ENCODE results near the gene DOK4. TPM values are rescaled to one million over a fixed set of nuclear protein-coding genes. Genes with fewer than 3 reads are reported as not detected.
A peak's percentile ranks its signal among the peaks of the same experiment; 100 is the strongest.

The DOK4 gene
- total RNA-seq, 1 experiment from 2014 or later: 13.1 TPM

DNA sequence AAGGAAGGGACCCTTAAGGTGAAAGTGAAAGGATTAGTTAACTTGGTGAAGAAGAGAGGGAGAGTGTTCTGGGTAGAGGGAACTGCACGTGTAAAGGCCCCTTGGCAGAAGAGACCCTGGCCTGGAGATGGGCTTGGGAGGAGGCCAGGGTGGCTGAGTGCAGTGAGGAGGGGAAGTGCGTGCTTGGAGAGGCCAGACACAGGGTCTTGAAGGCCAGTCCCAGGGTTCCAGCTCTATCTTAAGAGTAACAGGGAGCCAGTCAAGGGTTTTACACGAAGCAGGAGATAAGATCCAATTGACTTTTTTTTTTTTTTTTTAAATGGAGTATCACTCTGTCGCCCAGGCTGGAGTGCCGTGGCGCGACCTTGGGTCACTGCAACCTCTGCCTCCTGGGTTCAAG lies 15.2 kb upstream of the DOK4 start:
- H3K36me3 Mint-ChIP-seq (ENCODE audit: insufficient read depth in 1 of 3, low read depth in 3 of 3): no peaks in the 10 kb centered on the region
- Histone ChIP-seq H3K4me2 (ENCODE audit: insufficient read depth, insufficient read length, low read length) (no peak overlapping the region), H2BK15ac (ENCODE audit: low read depth, low read length) (no peak overlapping the region), H2AK5ac (ENCODE audit: insufficient read length, low read length) (no peak overlapping the region), H3K9ac (ENCODE audit: extremely low read depth, insufficient read length, low read length) (no peak overlapping the region), H3K79me2 (ENCODE audit: insufficient read depth, low read length) (no peaks in the 10 kb centered on the region), H4K5ac (ENCODE audit: insufficient read length, low read depth, low read length) (no peak overlapping the region), H3K56ac (ENCODE audit: insufficient read length, low read depth, low read length) (no peak overlapping the region), H4K91ac (ENCODE audit: insufficient read length, low read depth, low read length) (peak overlapping the region; percentile 81), H4K20me1 (ENCODE audit: control insufficient read depth, insufficient read depth, insufficient read length) (no peaks in the 10 kb centered on the region), H3T11ph (ENCODE audit: low read length) (no peak overlapping the region), H3K9me3 (ENCODE audit: control insufficient read depth, low read depth, low read length) (no peaks in the 10 kb centered on the region), H3K14ac (ENCODE audit: insufficient read depth, low read length) (no peak overlapping the region), H2BK20ac (ENCODE audit: low read depth, low read length, poor library complexity, severe bottlenecking) (no peak overlapping the region), H2BK120ac (ENCODE audit: low read depth, low read length, poor library complexity, severe bottlenecking) (no peak overlapping the region), H3K27me3 (ENCODE audit: insufficient read depth, low read length) (no peaks in the 10 kb centered on the region), H2BK5ac (ENCODE audit: insufficient read length, low read length) (no peak overlapping the region), H3K4me1 (ENCODE audit: insufficient read depth, low read length) (no peaks in the 10 kb centered on the region; the same call in 1 of the 2 replicates), H3K18ac (ENCODE audit: insufficient read length, low read depth, low read length) (no peak overlapping the region), H3K4ac (ENCODE audit: low read depth, low read length) (no peak overlapping the region), H3K23ac (ENCODE audit: insufficient read length, low read depth, low read length) (no peak overlapping the region), H3K23me2 (ENCODE audit: insufficient read length, low read depth, low read length, poor library complexity, severe bottlenecking) (no peaks in the 10 kb centered on the region), H4K8ac (replicated peaks; ENCODE audit: insufficient read length, low read depth, low read length) (no peak overlapping the region), H2AFZ (ENCODE audit: low read length) (no peak overlapping the region), H3K27ac (ENCODE audit: insufficient read length, low read depth, low read length) (no peak overlapping the region), H3K79me1 (ENCODE audit: insufficient read depth, low read depth, low read length, poor library complexity, severe bottlenecking) (no peaks in the 10 kb centered on the region), H2BK12ac (ENCODE audit: insufficient read length, low read depth, low read length) (no peak overlapping the region)
- no peak for DNase-seq
- H3K4me3 Mint-ChIP-seq: no peak overlapping the region
- no peaks in the 10 kb centered on the region for H3K9me3 Mint-ChIP-seq
- no peak overlapping the region for H3K27ac Mint-ChIP-seq
- no CpG with 5 or more reads among the region's 7 CpGs for WGBS (ENCODE audit: extremely low coverage, insufficient read length, low lambda C conversion rate)
- H3K27me3 Mint-ChIP-seq (ENCODE audit: low read depth): peaks cover 9% of the 10 kb centered on the region
- peaks cover 6 to 8% of the 10 kb centered on the region in 2 experiments for H3K4me1 Mint-ChIP-seq
- TF ChIP-seq, protein P1, sequence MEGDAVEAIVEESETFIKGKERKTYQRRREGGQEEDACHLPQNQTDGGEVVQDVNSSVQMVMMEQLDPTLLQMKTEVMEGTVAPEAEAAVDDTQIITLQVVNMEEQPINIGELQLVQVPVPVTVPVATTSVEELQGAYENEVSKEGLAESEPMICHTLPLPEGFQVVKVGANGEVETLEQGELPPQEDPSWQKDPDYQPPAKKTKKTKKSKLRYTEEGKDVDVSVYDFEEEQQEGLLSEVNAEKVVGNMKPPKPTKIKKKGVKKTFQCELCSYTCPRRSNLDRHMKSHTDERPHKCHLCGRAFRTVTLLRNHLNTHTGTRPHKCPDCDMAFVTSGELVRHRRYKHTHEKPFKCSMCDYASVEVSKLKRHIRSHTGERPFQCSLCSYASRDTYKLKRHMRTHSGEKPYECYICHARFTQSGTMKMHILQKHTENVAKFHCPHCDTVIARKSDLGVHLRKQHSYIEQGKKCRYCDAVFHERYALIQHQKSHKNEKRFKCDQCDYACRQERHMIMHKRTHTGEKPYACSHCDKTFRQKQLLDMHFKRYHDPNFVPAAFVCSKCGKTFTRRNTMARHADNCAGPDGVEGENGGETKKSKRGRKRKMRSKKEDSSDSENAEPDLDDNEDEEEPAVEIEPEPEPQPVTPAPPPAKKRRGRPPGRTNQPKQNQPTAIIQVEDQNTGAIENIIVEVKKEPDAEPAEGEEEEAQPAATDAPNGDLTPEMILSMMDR (conservative IDR thresholded peaks at IDR 0.05): no peak

Data from H9 (cell line).